DOHH2 (cell line): ENCODE results near the gene TNFRSF11A.

ENCODE experiments used
- H3F3A ChIP-seq: fragments of 200-600 bp; sonication (generic), shearing (Covaris generic); 2 replicates; pipeline ENCODE4 v1.6.0; 2016; ENCODE audit warnings: antibody characterized with exemption, mild to moderate bottlenecking; ENCODE audit not compliant: control insufficient read depth, insufficient read depth
- H3K27ac ChIP-seq: fragments of 200-600 bp; sonication (generic); 2 replicates; pipeline ENCODE4 v1.5.1; 2014; ENCODE audit warnings: low read depth, mild to moderate bottlenecking, low read length, moderate library complexity
- H3K27me3 ChIP-seq: fragments of 200-600 bp; sonication (generic); 2 replicates; pipeline ENCODE4 v1.6.1; 2014; ENCODE audit warnings: mild to moderate bottlenecking, low read length, mixed read lengths; ENCODE audit not compliant: control insufficient read depth
- H3K36me3 ChIP-seq: fragments of 200-600 bp; sonication (generic); 2 replicates; pipeline ENCODE4 v1.6.1; 2014; ENCODE audit warnings: mild to moderate bottlenecking, low read length, moderate library complexity, mixed read lengths; ENCODE audit not compliant: control insufficient read depth
- H3K4me1 ChIP-seq: fragments of 200-600 bp; sonication (generic); 2 replicates; pipeline ENCODE4 v1.6.1; 2014; ENCODE audit warnings: mild to moderate bottlenecking, low read length, mixed read lengths; ENCODE audit not compliant: control insufficient read depth
- H3K4me2 ChIP-seq: fragments of 200-600 bp; sonication (generic); 2 replicates; pipeline ENCODE4 v1.6.0; 2014; ENCODE audit warnings: mild to moderate bottlenecking, low read length, moderate library complexity
- H3K4me3 ChIP-seq: fragments of 200-600 bp; sonication (generic); 2 replicates; pipeline ENCODE4 v1.5.1; 2014; ENCODE audit warnings: mild to moderate bottlenecking, low read length, mixed read lengths
- H3K79me2 ChIP-seq: fragments of 200-600 bp; sonication (generic); 2 replicates; pipeline ENCODE4 v1.6.1; 2014; ENCODE audit warnings: mild to moderate bottlenecking, low read length, mixed read lengths; ENCODE audit not compliant: control insufficient read depth
- H3K9me2 ChIP-seq: fragments of 200-600 bp; sonication (generic); replicated peaks from 2 replicates; pipeline ENCODE4 v1.6.1; 2014; ENCODE audit warnings: mild to moderate bottlenecking, low read length, mixed read lengths; ENCODE audit not compliant: control insufficient read depth
- H3K9me3 ChIP-seq: fragments of 200-600 bp; sonication (generic); 2 replicates; pipeline ENCODE4 v1.6.1; 2014; ENCODE audit warnings: antibody characterized with exemption, low read length, mixed read lengths; ENCODE audit not compliant: control insufficient read depth, insufficient read depth
- H4K20me1 ChIP-seq: fragments of 200-600 bp; sonication (generic); 2 replicates; pipeline ENCODE4 v1.6.0; 2014; ENCODE audit warnings: low read depth, mild to moderate bottlenecking, antibody characterized with exemption, low read length, moderate library complexity; ENCODE audit not compliant: control insufficient read depth, insufficient read depth
- CTCF ChIP-seq: fragments of 200-600 bp; sonication (generic); IDR thresholded peaks from one replicate; pipeline ENCODE4 v1.5.1; 2014; ENCODE audit warnings: antibody characterized with exemption, mild to moderate bottlenecking, low read depth, low read length; ENCODE audit not compliant: poor library complexity, severe bottlenecking
- EZH2phosphoT487 ChIP-seq: fragments of 200-600 bp; sonication (generic); IDR thresholded peaks from 2 replicates; pipeline ENCODE4 v1.6.1; 2017; ENCODE audit warnings: borderline replicate concordance, mild to moderate bottlenecking, antibody characterized with exemption, low read length, moderate library complexity, mixed read lengths

TNFRSF11A gene

GRCh38 chr18:62294073-62294472, 31.0 kb upstream of the TNFRSF11A start:
- Histone ChIP-seq H3K9me2 (no peaks in the 10 kb centered on the region), H3K36me3 (peaks cover 35% of the 10 kb centered on the region), H4K20me1 (no peaks in the 10 kb centered on the region), H3K27me3 (no peaks in the 10 kb centered on the region), H3K4me2 (no peak overlapping the region), H3K4me1 (peaks cover 8% of the 10 kb centered on the region), H3F3A (no peaks in the 10 kb centered on the region), H3K4me3 (no peak overlapping the region), H3K27ac (no peak overlapping the region), H3K9me3 (no peaks in the 10 kb centered on the region), H3K79me2 (no peaks in the 10 kb centered on the region)
- TF ChIP-seq CTCF (no peak), EZH2phosphoT487 (no peak)

GRCh38 chr18:62300359-62300963, 24.6 kb upstream of the TNFRSF11A start:
- Histone ChIP-seq H3K36me3 (peaks cover 33% of the 10 kb centered on the region), H3K79me2 (no peaks in the 10 kb centered on the region), H3K27me3 (no peaks in the 10 kb centered on the region), H3K4me2 (no peak overlapping the region), H3K27ac (no peak overlapping the region), H3K9me3 (no peaks in the 10 kb centered on the region), H4K20me1 (no peaks in the 10 kb centered on the region), H3K4me1 (peaks cover 6% of the 10 kb centered on the region), H3K4me3 (no peak overlapping the region), H3K9me2 (no peaks in the 10 kb centered on the region), H3F3A (no peaks in the 10 kb centered on the region)
- TF ChIP-seq CTCF (no peak), EZH2phosphoT487 (no peak)

- TF ChIP-seq CTCF (no peak), EZH2phosphoT487 (no peak)
- H3K9me2 ChIP-seq = no peaks in the 10 kb centered on the region
Measured at GRCh38 chr18:62301322-62301721, 23.8 kb upstream of the TNFRSF11A start.

GRCh38 chr18:62312851-62313250, 12.3 kb upstream of the TNFRSF11A start:
- H3K79me2 ChIP-seq = no peaks in the 10 kb centered on the region
- no peaks in the 10 kb centered on the region for H3K9me3 ChIP-seq
- H3K9me2 ChIP-seq = no peaks in the 10 kb centered on the region
- H3K4me3 ChIP-seq = no peak overlapping the region
- H3K27ac ChIP-seq = no peak overlapping the region
- no peaks in the 10 kb centered on the region for H3K4me1 ChIP-seq
- H4K20me1 ChIP-seq = no peaks in the 10 kb centered on the region
- no peaks in the 10 kb centered on the region for H3K27me3 ChIP-seq
- peaks cover 6% of the 10 kb centered on the region for H3K36me3 ChIP-seq
- H3K4me2 ChIP-seq = no peak overlapping the region
- TF ChIP-seq EZH2phosphoT487 = no peak
- TF ChIP-seq CTCF = no peak
- H3F3A ChIP-seq = no peaks in the 10 kb centered on the region

More at GRCh38 chr18:62301322-62301721, 23.8 kb upstream of the TNFRSF11A start:
- no peaks in the 10 kb centered on the region for H3K79me2 ChIP-seq
- H3K4me2 ChIP-seq = no peak overlapping the region
- no peaks in the 10 kb centered on the region for H4K20me1 ChIP-seq
- H3K4me1 ChIP-seq = peaks cover 3% of the 10 kb centered on the region
- H3K27ac ChIP-seq = no peak overlapping the region
- H3F3A ChIP-seq = no peaks in the 10 kb centered on the region
- no peaks in the 10 kb centered on the region for H3K9me3 ChIP-seq
- H3K4me3 ChIP-seq = no peak overlapping the region
- no peaks in the 10 kb centered on the region for H3K27me3 ChIP-seq
- peaks cover 33% of the 10 kb centered on the region for H3K36me3 ChIP-seq
